Measurements from ENCODE around the gene ADCY5. TPM values are rescaled to one million over a fixed set of nuclear protein-coding genes. Genes with fewer than 3 reads are reported as not detected.

The ADCY5 gene
- total and polyA plus RNA-seq, 2 donors (not counting 1 experiment from before 2014, with no cell fraction given), result not detected

- DNase-seq (no peak), ATAC-seq (ENCODE audit: low read depth) (no peak)
- ChIA-PET CTCF (no interaction called here), POLR2A (no interaction called here)
- intact Hi-C loops (cut with micrococcal nuclease), result no loop called here
- no peak overlapping the region for H3K27ac ChIP-seq (ENCODE audit: low read length in 2 of 2)
- H3K79me2 ChIP-seq (ENCODE audit: control insufficient read depth, insufficient read depth, low read length), result no peaks in the 10 kb centered on the region
- Mint-ChIP-seq H3K27ac (no peak overlapping the region), H3K9me3 (ENCODE audit: insufficient read depth) (no peaks in the 10 kb centered on the region), H3K27me3 (peaks cover 17% of the 10 kb centered on the region), H3K4me1 (no peaks in the 10 kb centered on the region), H3K4me3 (no peak overlapping the region)
- WGBS (ENCODE audit: insufficient coverage), result 100% methylated on average over 5 of the region's 5 CpGs
- H2AFZ ChIP-seq (ENCODE audit: insufficient read depth, low read depth, low read length, poor library complexity, severe bottlenecking), result no peak overlapping the region
- no peaks in the 10 kb centered on the region for H3K4me1 ChIP-seq (ENCODE audit: control insufficient read depth in 2 of 2, insufficient read depth in 2 of 2, low read length in 2 of 2)
- no peaks in the 10 kb centered on the region for H4K20me1 ChIP-seq (ENCODE audit: control insufficient read depth, insufficient read depth, low read length, poor library complexity, severe bottlenecking)
- no peak overlapping the region for H3K4me3 ChIP-seq (ENCODE audit: control extremely low read depth in 1 of 5, extremely low read depth in 1 of 5, insufficient read depth in 1 of 5, low read depth in 2 of 5, low read length in 4 of 5)
- H3K9ac ChIP-seq (ENCODE audit: low read length), result no peak overlapping the region
- H3K9me3 ChIP-seq (ENCODE audit: control extremely low read depth in 1 of 3, control insufficient read depth in 2 of 3, insufficient read depth in 1 of 3, low read length in 2 of 3), result no peaks in the 10 kb centered on the region
- no peak overlapping the region for H3K4me2 ChIP-seq (replicated peaks; ENCODE audit: low read depth, low read length, poor library complexity, severe bottlenecking)
- no peaks in the 10 kb centered on the region for H3K36me3 ChIP-seq (replicated peaks in 1 of 2; ENCODE audit: control extremely low read depth in 1 of 2, control insufficient read depth in 1 of 2, extremely low read depth in 1 of 2, insufficient read depth in 2 of 2, low read length in 1 of 2)
- TF ChIP-seq EZH2 (IDR thresholded peaks at IDR 0.05; ENCODE audit: borderline replicate concordance, insufficient read depth, low read depth, low read length, poor library complexity, severe bottlenecking) (no peak), CTCF (IDR thresholded peaks at IDR 0.05) (no peak)
- H3K27me3 ChIP-seq (replicated peaks in 1 of 4; ENCODE audit: control extremely low read depth in 1 of 4, control insufficient read depth in 3 of 4, insufficient read depth in 4 of 4, low read length in 3 of 4), result no peaks in the 10 kb centered on the region
These were observed 18.2 kb upstream of the ADCY5 start for GRCh38 chr3:123467046-123467445.

GRCh38 chr3:123464211-123464610 lies 15.3 kb upstream of the ADCY5 start:
- Histone ChIP-seq H4K20me1 (ENCODE audit: control insufficient read depth, insufficient read depth, low read length, poor library complexity, severe bottlenecking) (no peaks in the 10 kb centered on the region), H3K27ac (ENCODE audit: low read length in 2 of 2) (no peak overlapping the region), H3K4me3 (ENCODE audit: control extremely low read depth in 1 of 5, extremely low read depth in 1 of 5, insufficient read depth in 1 of 5, low read depth in 2 of 5, low read length in 4 of 5) (no peak overlapping the region), H3K4me1 (ENCODE audit: control insufficient read depth in 2 of 2, insufficient read depth in 2 of 2, low read length in 2 of 2) (no peaks in the 10 kb centered on the region), H3K9me3 (ENCODE audit: control extremely low read depth in 1 of 3, control insufficient read depth in 2 of 3, insufficient read depth in 1 of 3, low read length in 2 of 3) (no peaks in the 10 kb centered on the region), H3K79me2 (ENCODE audit: control insufficient read depth, insufficient read depth, low read length) (no peaks in the 10 kb centered on the region), H3K27me3 (replicated peaks in 1 of 4; ENCODE audit: control extremely low read depth in 1 of 4, control insufficient read depth in 3 of 4, insufficient read depth in 4 of 4, low read length in 3 of 4) (peaks cover 0 to 5% (median 1%) of the 10 kb centered on the region in 4 experiments), H3K36me3 (replicated peaks in 1 of 2; ENCODE audit: control extremely low read depth in 1 of 2, control insufficient read depth in 1 of 2, extremely low read depth in 1 of 2, insufficient read depth in 2 of 2, low read length in 1 of 2) (no peaks in the 10 kb centered on the region), H3K9ac (ENCODE audit: low read length) (no peak overlapping the region), H2AFZ (ENCODE audit: insufficient read depth, low read depth, low read length, poor library complexity, severe bottlenecking) (no peak overlapping the region), H3K4me2 (replicated peaks; ENCODE audit: low read depth, low read length, poor library complexity, severe bottlenecking) (no peak overlapping the region)
- CTCF ChIA-PET, result no interaction called here
- intact Hi-C loops (cut with micrococcal nuclease), result no loop called here
- TF ChIP-seq EZH2 (IDR thresholded peaks at IDR 0.05; ENCODE audit: borderline replicate concordance, insufficient read depth, low read depth, low read length, poor library complexity, severe bottlenecking) (no peak), CTCF (IDR thresholded peaks at IDR 0.05) (no peak)
- ATAC-seq (ENCODE audit: low read depth) (no peak), DNase-seq (no peak)
- H3K4me1 Mint-ChIP-seq, result no peaks in the 10 kb centered on the region
- POLR2A ChIA-PET, result no interaction called here
- peaks cover 26% of the 10 kb centered on the region for H3K27me3 Mint-ChIP-seq
- WGBS (ENCODE audit: insufficient coverage), result 81% methylated on average over 6 of the region's 7 CpGs
- no peak overlapping the region for H3K27ac Mint-ChIP-seq
- no peak overlapping the region for H3K4me3 Mint-ChIP-seq
- H3K9me3 Mint-ChIP-seq (ENCODE audit: insufficient read depth), result no peaks in the 10 kb centered on the region
